ENCODE measurements around the gene SLC35A3.

- no peak for TF ChIP-seq EZH2 (IDR thresholded peaks at IDR 0.05; ENCODE audit: low read length, unreplicated experiment)
- no peak for TF ChIP-seq EZH2phosphoT487 (IDR thresholded peaks at IDR 0.05; ENCODE audit: borderline replicate concordance, low read length)
- no peak for TF ChIP-seq CTCF (conservative IDR thresholded peaks at IDR 0.05; ENCODE audit: low read depth, low read length)
Observed at GRCh38 chr1:100077531-100077930, 107.7 kb downstream of the SLC35A3 start.

Data from PC-3 (cell line).